Liver (tissue), 3 donors: ENCODE measurements around the gene GNB1L.

ENCODE experiments used
- FOXA1 ChIP-seq: IDR thresholded peaks from 2 replicates; pipeline ENCODE4 v1.6.1; 2016; ENCODE audit warnings: antibody characterized with exemption
- GABPA ChIP-seq, 2 donors: IDR thresholded peaks in 1 of 2; conservative IDR thresholded peaks in 1 of 2; 2 replicates each; pipeline ENCODE4 v1.6.1; 2016; ENCODE audit warnings: antibody characterized with exemption in 2 of 2, mild to moderate bottlenecking in 1 of 2, moderate library complexity in 1 of 2
- HNF4A ChIP-seq, 2 donors: conservative IDR thresholded peaks; 2 replicates each; pipeline ENCODE4 v1.6.1; 2016; ENCODE audit warnings: antibody characterized with exemption in 2 of 2, mild to moderate bottlenecking in 2 of 2
- RAD21 ChIP-seq, 2 donors: IDR thresholded peaks; 2 replicates each; pipeline ENCODE4 v1.6.1; 2016; ENCODE audit warnings: antibody characterized with exemption in 2 of 2, mild to moderate bottlenecking in 2 of 2
- RXRA ChIP-seq, 2 donors: IDR thresholded peaks; 2 replicates each; pipeline ENCODE4 v1.6.1; 2017 to 2018; ENCODE audit warnings: antibody characterized with exemption in 2 of 2, mild to moderate bottlenecking in 1 of 2
- SP1 ChIP-seq: IDR thresholded peaks from 2 replicates; pipeline ENCODE4 v1.6.1; 2018; ENCODE audit warnings: antibody characterized with exemption, mild to moderate bottlenecking
- TAF1 ChIP-seq: conservative IDR thresholded peaks from 2 replicates; pipeline ENCODE4 v1.6.1; 2016; ENCODE audit warnings: antibody characterized with exemption, mild to moderate bottlenecking
- YY1 ChIP-seq: IDR thresholded peaks from 2 replicates; pipeline ENCODE4 v1.6.1; 2016; ENCODE audit warnings: antibody characterized with exemption, mild to moderate bottlenecking
- TF ChIP-seq, protein P1 (sequence below): fragments of 150-350 bp; IDR thresholded peaks from 2 replicates; pipeline ENCODE4 v1.5.1; 2017; ENCODE audit warnings: improper control_type of control experiment, low read depth, low read length; ENCODE audit not compliant: missing input control
- TF ChIP-seq, protein P2 (sequence below): IDR thresholded peaks from 2 replicates; pipeline ENCODE4 v1.6.1; 2016; ENCODE audit warnings: antibody characterized with exemption
- TF ChIP-seq, protein P3 (sequence below): IDR thresholded peaks from 2 replicates; pipeline ENCODE4 v1.6.1; 2016; ENCODE audit warnings: antibody characterized with exemption, mild to moderate bottlenecking
- TF ChIP-seq, protein P4 (sequence below): IDR thresholded peaks from 2 replicates; pipeline ENCODE4 v1.6.1; 2016; ENCODE audit warnings: antibody characterized with exemption
- donor health status: healthy.
- donor health status: healthy.

DNA sequence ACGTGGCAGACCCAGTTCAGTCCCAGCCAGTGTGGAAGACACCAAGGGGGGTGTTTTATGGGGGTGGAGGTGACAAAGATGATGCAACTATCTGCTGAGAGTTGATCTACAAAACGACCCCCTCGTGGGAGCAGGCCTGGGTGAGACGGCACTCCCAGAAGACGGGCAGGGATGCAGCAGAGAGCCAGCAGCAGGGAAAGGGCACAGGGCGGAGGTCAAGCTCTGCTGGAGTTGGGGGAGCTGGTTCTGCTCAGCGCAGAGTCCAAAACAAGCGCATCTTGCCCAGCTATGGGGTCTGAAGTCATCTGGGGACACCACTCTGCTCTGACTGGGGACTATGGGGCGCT, 3.9 kb downstream of the GNB1L start:
- TF ChIP-seq, protein P1, sequence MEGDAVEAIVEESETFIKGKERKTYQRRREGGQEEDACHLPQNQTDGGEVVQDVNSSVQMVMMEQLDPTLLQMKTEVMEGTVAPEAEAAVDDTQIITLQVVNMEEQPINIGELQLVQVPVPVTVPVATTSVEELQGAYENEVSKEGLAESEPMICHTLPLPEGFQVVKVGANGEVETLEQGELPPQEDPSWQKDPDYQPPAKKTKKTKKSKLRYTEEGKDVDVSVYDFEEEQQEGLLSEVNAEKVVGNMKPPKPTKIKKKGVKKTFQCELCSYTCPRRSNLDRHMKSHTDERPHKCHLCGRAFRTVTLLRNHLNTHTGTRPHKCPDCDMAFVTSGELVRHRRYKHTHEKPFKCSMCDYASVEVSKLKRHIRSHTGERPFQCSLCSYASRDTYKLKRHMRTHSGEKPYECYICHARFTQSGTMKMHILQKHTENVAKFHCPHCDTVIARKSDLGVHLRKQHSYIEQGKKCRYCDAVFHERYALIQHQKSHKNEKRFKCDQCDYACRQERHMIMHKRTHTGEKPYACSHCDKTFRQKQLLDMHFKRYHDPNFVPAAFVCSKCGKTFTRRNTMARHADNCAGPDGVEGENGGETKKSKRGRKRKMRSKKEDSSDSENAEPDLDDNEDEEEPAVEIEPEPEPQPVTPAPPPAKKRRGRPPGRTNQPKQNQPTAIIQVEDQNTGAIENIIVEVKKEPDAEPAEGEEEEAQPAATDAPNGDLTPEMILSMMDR = no peak
- TF ChIP-seq GABPA (IDR thresholded peaks at IDR 0.05 in 1 of 2, conservative IDR thresholded peaks at IDR 0.05 in 1 of 2) (no peak), YY1 (no peak), TAF1 (no peak), SP1 (no peak), RXRA (IDR thresholded peaks at IDR 0.05) (no peak), HNF4A (conservative IDR thresholded peaks at IDR 0.05) (no peak), FOXA1 (no peak), RAD21 (IDR thresholded peaks at IDR 0.05) (no peak)
- TF ChIP-seq, protein P2, sequence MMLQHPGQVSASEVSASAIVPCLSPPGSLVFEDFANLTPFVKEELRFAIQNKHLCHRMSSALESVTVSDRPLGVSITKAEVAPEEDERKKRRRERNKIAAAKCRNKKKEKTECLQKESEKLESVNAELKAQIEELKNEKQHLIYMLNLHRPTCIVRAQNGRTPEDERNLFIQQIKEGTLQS = no peak
- TF ChIP-seq, protein P3, sequence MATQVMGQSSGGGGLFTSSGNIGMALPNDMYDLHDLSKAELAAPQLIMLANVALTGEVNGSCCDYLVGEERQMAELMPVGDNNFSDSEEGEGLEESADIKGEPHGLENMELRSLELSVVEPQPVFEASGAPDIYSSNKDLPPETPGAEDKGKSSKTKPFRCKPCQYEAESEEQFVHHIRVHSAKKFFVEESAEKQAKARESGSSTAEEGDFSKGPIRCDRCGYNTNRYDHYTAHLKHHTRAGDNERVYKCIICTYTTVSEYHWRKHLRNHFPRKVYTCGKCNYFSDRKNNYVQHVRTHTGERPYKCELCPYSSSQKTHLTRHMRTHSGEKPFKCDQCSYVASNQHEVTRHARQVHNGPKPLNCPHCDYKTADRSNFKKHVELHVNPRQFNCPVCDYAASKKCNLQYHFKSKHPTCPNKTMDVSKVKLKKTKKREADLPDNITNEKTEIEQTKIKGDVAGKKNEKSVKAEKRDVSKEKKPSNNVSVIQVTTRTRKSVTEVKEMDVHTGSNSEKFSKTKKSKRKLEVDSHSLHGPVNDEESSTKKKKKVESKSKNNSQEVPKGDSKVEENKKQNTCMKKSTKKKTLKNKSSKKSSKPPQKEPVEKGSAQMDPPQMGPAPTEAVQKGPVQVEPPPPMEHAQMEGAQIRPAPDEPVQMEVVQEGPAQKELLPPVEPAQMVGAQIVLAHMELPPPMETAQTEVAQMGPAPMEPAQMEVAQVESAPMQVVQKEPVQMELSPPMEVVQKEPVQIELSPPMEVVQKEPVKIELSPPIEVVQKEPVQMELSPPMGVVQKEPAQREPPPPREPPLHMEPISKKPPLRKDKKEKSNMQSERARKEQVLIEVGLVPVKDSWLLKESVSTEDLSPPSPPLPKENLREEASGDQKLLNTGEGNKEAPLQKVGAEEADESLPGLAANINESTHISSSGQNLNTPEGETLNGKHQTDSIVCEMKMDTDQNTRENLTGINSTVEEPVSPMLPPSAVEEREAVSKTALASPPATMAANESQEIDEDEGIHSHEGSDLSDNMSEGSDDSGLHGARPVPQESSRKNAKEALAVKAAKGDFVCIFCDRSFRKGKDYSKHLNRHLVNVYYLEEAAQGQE = no peak
- TF ChIP-seq, protein P4, sequence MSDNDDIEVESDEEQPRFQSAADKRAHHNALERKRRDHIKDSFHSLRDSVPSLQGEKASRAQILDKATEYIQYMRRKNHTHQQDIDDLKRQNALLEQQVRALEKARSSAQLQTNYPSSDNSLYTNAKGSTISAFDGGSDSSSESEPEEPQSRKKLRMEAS = no peak
